Neural crest cell (in vitro differentiated cells): Measurements from ENCODE around the gene BICRA. TPM values are rescaled to one million over a fixed set of nuclear protein-coding genes. Genes with fewer than 3 reads are reported as not detected.
"Not testable (repeated sequence)": the region's sequence is repeated elsewhere in the genome, so short reads cannot be mapped to it uniquely, and the experiment has no call there.

Experiments
- DNase-seq: peaks from one replicate; pipeline ENCODE4 v3.0.0; 2021; ENCODE audit warnings: low read depth, mixed read lengths, low spot score
- H3K27ac Mint-ChIP-seq: one replicate; pipeline ENCODE4 v1.8.0; 2021; ENCODE audit warnings: mild to moderate bottlenecking, mixed read lengths; ENCODE audit not compliant: unreplicated experiment
- H3K27me3 Mint-ChIP-seq: 2 replicates; pipeline ENCODE4 v1.8.0; 2021; ENCODE audit warnings: low read depth, mild to moderate bottlenecking, mixed read lengths
- H3K36me3 Mint-ChIP-seq: 2 replicates; pipeline ENCODE4 v1.8.0; 2021; ENCODE audit warnings: low read depth, mild to moderate bottlenecking, mixed read lengths
- H3K4me1 Mint-ChIP-seq: 2 replicates; pipeline ENCODE4 v1.8.0; 2021; ENCODE audit warnings: mixed read lengths
- H3K4me3 Mint-ChIP-seq: one replicate; pipeline ENCODE4 v1.8.0; 2021; ENCODE audit warnings: mild to moderate bottlenecking, mixed read lengths
- H3K9me3 Mint-ChIP-seq: 2 replicates; pipeline ENCODE4 v1.8.0; 2021; ENCODE audit warnings: mixed read lengths
- CTCF ChIP-seq: fragments of 200-600 bp; sonication (generic); conservative IDR thresholded peaks from 2 replicates; pipeline ENCODE4 v1.5.0; 2021; ENCODE audit warnings: antibody characterized with exemption, mild to moderate bottlenecking
- total RNA-seq: library from RNA; stranded (reverse); gene quantifications from 2 replicates; pipeline ENCODE4 v1.2.1, GENCODE V29; 2021

BICRA gene
- total RNA-seq, 1 donor from 2014 or later: 28.9 TPM

- Mint-ChIP-seq H3K27ac (no peak overlapping the region), H3K27me3 (no peaks in the 10 kb centered on the region), H3K9me3 (no peaks in the 10 kb centered on the region), H3K4me3 (no peak overlapping the region), H3K4me1 (peaks cover under 1% of the 10 kb centered on the region), H3K36me3 (peaks cover 7% of the 10 kb centered on the region)
- DNase-seq: no peak
- no peak for TF ChIP-seq CTCF
Observed at GRCh38 chr19:47630594-47630993, 21.7 kb downstream of the BICRA start.

- no peaks in the 10 kb centered on the region for H3K9me3 Mint-ChIP-seq
- H3K27ac Mint-ChIP-seq: no peak overlapping the region
- no peak overlapping the region for H3K4me3 Mint-ChIP-seq
- H3K27me3 Mint-ChIP-seq: no peaks in the 10 kb centered on the region
- TF ChIP-seq CTCF: no peak
- H3K4me1 Mint-ChIP-seq: peaks cover 3% of the 10 kb centered on the region
- no peak for DNase-seq
- H3K36me3 Mint-ChIP-seq: peaks cover 11% of the 10 kb centered on the region
Observed at GRCh38 chr19:47631681-47632446, 22.9 kb downstream of the BICRA start.

GRCh38 chr19:47633517-47633916, 24.6 kb downstream of the BICRA start:
- no peaks in the 10 kb centered on the region for H3K27me3 Mint-ChIP-seq
- H3K4me3 Mint-ChIP-seq: no peak overlapping the region
- TF ChIP-seq CTCF: no peak
- no peaks in the 10 kb centered on the region for H3K9me3 Mint-ChIP-seq
- no peak for DNase-seq
- peaks cover 11% of the 10 kb centered on the region for H3K36me3 Mint-ChIP-seq
- H3K4me1 Mint-ChIP-seq: peaks cover 14% of the 10 kb centered on the region
- no peak overlapping the region for H3K27ac Mint-ChIP-seq

- H3K27ac Mint-ChIP-seq: no peak overlapping the region
- H3K9me3 Mint-ChIP-seq: no peaks in the 10 kb centered on the region
- H3K36me3 Mint-ChIP-seq: peaks cover 11% of the 10 kb centered on the region
- no peak for TF ChIP-seq CTCF
- H3K27me3 Mint-ChIP-seq: no peaks in the 10 kb centered on the region
- no peak for DNase-seq
- H3K4me3 Mint-ChIP-seq: no peak overlapping the region
- peaks cover 15% of the 10 kb centered on the region for H3K4me1 Mint-ChIP-seq
Observed at GRCh38 chr19:47633996-47634395, 25.1 kb downstream of the BICRA start.

- H3K4me1 Mint-ChIP-seq: peaks cover 15% of the 10 kb centered on the region
- not testable (repeated sequence) for H3K27ac Mint-ChIP-seq, H3K36me3 Mint-ChIP-seq, H3K4me3 Mint-ChIP-seq, H3K9me3 Mint-ChIP-seq, H3K27me3 Mint-ChIP-seq, DNase-seq
Observed at GRCh38 chr19:47635152-47635754, 26.3 kb downstream of the BICRA start.

GRCh38 chr19:47637550-47637949, 28.6 kb downstream of the BICRA start:
- H3K36me3 Mint-ChIP-seq: peaks cover 3% of the 10 kb centered on the region
- no peak for TF ChIP-seq CTCF
- no peak for DNase-seq
- H3K27me3 Mint-ChIP-seq: no peaks in the 10 kb centered on the region
- peak overlapping the region; percentile 4 for H3K27ac Mint-ChIP-seq
- no peaks in the 10 kb centered on the region for H3K9me3 Mint-ChIP-seq
- H3K4me1 Mint-ChIP-seq: peaks cover 15% of the 10 kb centered on the region
- no peak overlapping the region for H3K4me3 Mint-ChIP-seq
